Fibroblast of skin of abdomen (primary cell): Measurements from ENCODE around the gene CCNJ.

Experiments
- DNase-seq: peaks from one replicate; pipeline ENCODE4 v3.0.0-alpha.2; 2013

The CCNJ gene

GRCh38 chr10:96056787-96057186, 13.4 kb downstream of the CCNJ start:
- DNase-seq = no peak

GRCh38 chr10:96061232-96061631, 17.8 kb downstream of the CCNJ start:
- DNase-seq = no peak

- DNase-seq = no peak
These were observed 29.3 kb downstream of the CCNJ start for GRCh38 chr10:96072674-96073073.

GRCh38 chr10:96073722-96074121, 30.3 kb downstream of the CCNJ start:
- peak; percentile 77 for DNase-seq

- DNase-seq = no peak
These were observed 31.4 kb downstream of the CCNJ start for GRCh38 chr10:96074776-96075175.

GRCh38 chr10:96075977-96076376, 32.6 kb downstream of the CCNJ start:
- DNase-seq = no peak

GRCh38 chr10:96077156-96077555, 33.8 kb downstream of the CCNJ start:
- no peak for DNase-seq

GRCh38 chr10:96082153-96082552, 38.8 kb downstream of the CCNJ start:
- no peak for DNase-seq

- DNase-seq = no peak
These were observed 39.4 kb downstream of the CCNJ start for GRCh38 chr10:96082748-96083147.

- DNase-seq = no peak
These were observed 45.7 kb downstream of the CCNJ start for GRCh38 chr10:96089116-96089515.

GRCh38 chr10:96089670-96090462, 46.5 kb downstream of the CCNJ start:
- DNase-seq = peak; percentile 98

- DNase-seq = no peak
These were observed 47.0 kb downstream of the CCNJ start for GRCh38 chr10:96090463-96090800.

- DNase-seq = no peak
These were observed 49.8 kb downstream of the CCNJ start for GRCh38 chr10:96092999-96093767.

- DNase-seq = no peak
These were observed 50.6 kb downstream of the CCNJ start for GRCh38 chr10:96093948-96094347.

GRCh38 chr10:96096958-96097357, 53.6 kb downstream of the CCNJ start:
- DNase-seq = no peak

- DNase-seq = no peak
These were observed 54.5 kb downstream of the CCNJ start for GRCh38 chr10:96097865-96098264.

GRCh38 chr10:96107623-96108038, 64.2 kb downstream of the CCNJ start:
- DNase-seq = no peak
